HuH-7.5 (cell line): Measurements from ENCODE around the gene C9orf78.
A peak's percentile ranks its signal among the peaks of the same experiment; 100 is the strongest.

Source experiments
- DNase-seq: peaks from one replicate; pipeline ENCODE4 v3.0.0; 2011; ENCODE audit warnings: low spot score

Gene C9orf78

DNA sequence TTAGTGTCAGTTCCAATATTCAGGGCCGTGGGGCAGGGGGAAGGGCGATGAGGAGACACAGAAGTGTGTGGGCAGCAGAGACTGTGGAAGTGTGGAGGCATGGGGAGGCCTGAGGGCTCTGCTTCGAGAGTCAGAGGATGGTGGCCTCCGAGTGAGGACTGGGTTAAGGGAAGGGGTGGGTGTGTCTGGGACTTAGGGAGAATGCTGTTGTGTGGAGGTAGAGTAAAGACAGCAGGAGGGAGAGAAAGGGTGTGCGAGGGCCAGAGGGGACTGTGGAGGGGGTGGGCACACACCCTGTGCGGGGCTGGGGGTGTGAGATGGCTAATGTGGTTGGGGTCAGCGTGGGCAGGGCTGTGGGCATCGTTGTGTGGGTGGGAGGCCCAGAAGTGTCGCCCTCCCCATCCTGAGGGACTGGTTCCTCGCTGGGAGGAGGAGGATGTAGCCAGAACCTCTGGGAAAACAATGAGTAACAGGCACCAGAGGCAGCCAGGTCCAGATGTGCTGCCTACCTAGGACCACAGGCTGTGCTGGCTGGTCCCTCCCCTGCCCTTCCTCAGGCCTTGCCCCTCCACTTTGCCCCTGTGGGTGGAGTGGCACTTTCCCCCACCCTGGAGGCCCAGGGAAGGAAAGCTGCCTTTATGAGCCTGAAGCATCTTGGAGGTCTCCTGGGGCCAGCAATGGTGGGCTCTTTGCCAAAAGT lies 4.4 kb upstream of the C9orf78 start:
- DNase-seq: no peak

DNA sequence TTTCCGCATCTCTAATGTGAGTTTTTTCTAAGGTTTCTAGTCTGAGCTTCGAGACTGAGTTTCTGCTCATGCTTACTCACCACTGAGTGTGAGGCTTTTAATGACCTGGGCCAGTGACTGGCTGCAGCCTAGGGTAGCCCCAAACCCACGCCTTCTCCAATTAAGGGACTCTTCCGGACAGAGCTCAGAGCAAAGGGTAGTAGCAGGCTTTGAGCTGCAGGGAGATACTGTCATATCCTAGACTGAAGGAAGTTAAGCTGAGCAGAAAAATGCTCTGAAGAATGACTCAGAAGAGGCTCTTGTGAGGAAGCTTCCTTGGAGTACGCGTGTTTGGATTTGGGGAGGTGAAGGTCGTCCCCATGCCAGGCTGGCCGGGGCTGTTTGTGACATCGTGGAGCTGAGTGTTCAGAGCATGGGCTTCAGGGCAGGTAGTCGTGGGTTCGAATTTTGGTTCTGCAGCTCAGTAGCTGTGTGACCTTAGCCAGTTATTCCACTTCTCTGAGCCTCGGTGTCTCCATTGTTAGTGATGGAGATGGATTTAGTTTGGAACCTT lies 3.7 kb upstream of the C9orf78 start:
- no peak for DNase-seq

- no peak for DNase-seq
Observed at GRCh38 chr9:129836311-129837007, 1.4 kb upstream of the C9orf78 start.

- peak; percentile 35 for DNase-seq
Observed at GRCh38 chr9:129835860-129836223, 767 bp upstream of the C9orf78 start.

DNA sequence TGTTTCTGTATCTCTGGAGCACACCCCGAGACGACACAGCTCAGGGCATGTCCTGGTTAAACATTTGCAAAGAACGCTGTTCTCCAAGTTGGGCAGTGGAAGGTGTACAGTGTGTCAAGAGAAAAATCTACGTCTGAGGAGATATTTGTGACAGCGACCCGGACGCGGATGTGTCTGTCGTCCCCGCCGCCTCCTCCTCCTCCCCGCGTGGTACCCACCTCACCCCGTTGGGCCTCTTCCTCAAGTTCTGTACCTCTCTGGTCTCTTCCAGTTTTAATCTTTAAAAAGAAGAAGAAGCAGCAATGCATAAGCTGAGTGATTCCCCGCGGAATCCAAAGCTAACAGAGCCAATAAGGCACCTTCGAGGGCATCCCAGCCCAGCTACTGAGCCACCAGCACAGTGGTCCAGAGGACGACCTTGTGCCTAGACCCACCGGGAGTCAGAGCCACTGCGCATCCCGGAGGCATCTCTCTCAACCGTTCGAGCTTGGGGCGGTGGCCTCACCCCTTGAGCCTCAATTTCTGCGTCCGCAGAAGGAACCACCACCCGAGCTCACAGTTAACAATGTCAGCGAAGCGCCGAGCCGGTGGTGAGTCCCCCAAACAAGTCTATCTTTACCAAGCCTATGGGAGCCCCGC lies 467 bp downstream of the C9orf78 start:
- peak; percentile 29 for DNase-seq

DNA sequence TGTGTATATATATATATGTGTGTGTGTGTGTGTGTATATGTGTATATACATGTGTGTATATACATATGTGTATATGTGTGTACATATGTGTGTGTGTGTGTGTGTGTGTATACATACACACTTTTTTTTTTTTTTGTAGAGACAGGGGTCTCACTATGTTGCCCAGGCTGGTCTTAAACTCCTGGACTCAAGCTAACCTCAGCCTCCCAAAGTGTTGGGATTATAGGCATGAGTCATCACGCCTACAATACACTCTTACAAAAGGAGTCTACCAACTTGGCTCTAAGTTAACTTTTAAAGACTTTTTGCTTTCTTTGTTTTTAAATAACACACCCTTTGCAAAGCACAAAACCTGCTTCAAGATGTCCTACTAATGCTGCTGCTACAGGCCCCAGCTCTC lies 2.1 kb downstream of the C9orf78 start:
- DNase-seq: no peak

DNA sequence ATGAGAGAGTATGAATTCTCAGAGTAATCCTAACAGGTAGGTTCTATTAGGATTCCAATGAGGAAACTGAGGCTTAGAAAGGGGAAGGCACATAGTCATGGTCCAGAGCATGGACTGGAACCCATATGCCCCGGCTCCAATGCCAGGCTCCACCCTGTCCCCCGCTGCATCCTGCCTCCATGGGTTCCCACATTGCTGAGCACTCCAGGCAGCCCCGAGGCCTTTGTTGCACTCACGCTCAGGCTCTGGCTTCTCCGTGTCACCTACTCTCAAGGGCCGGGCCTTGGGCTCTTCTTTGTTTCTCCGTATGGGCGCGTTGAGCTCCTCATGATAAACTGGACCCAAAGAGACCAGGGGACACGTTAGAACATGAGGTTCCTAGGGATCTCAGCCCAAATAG lies 6.1 kb downstream of the C9orf78 start:
- no peak for DNase-seq

- no peak for DNase-seq
Observed at GRCh38 chr9:129828051-129828450, 7.0 kb downstream of the C9orf78 start.

GRCh38 chr9:129826759-129827158 lies 8.3 kb downstream of the C9orf78 start:
- DNase-seq: no peak

- no peak for DNase-seq
Observed at GRCh38 chr9:129826344-129826743, 8.7 kb downstream of the C9orf78 start.

GRCh38 chr9:129823935-129824601 lies 11.0 kb downstream of the C9orf78 start, which contains the start of gene TOR1A:
TSS of gene TOR1A (minus strand) at chr9:129824136. CDS start at chr9:129824085, 51 bp downstream.
- peak; percentile 84 for DNase-seq

- peak; percentile 33 for DNase-seq
Observed at GRCh38 chr9:129823542-129823934, 11.5 kb downstream of the C9orf78 start.

DNA sequence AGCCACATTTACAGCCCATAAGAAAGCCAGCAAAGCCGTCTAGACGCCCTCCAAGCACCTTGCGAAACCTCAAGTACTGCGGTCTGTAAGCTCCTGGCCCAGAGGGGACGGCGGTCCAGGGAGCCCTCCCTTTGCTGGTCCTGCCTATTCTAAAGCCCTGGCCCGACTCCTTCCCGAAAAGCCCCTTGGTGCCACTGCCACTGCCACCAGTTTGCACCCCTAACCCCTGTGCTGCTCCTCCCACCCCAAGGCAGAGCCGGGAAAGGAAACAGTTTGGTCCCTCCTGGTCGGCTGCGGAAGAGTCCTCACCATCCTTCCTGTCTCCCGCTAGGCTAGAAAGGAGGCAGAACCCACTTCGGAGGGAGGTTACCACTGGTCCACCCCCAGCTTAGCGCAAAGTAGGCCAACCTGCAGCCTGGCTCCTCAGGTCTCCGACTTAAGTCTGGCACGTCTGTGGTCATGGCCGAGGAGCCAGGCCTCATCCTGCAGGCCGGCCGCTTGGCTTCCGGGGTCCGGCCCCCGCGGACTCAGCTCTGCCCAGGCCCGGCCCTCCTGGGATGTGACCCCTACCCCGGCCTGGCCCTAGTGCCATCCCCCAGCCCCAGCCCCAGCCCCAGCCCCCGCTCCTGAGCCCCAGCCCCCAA lies 12.1 kb downstream of the C9orf78 start:
- DNase-seq: no peak

DNA sequence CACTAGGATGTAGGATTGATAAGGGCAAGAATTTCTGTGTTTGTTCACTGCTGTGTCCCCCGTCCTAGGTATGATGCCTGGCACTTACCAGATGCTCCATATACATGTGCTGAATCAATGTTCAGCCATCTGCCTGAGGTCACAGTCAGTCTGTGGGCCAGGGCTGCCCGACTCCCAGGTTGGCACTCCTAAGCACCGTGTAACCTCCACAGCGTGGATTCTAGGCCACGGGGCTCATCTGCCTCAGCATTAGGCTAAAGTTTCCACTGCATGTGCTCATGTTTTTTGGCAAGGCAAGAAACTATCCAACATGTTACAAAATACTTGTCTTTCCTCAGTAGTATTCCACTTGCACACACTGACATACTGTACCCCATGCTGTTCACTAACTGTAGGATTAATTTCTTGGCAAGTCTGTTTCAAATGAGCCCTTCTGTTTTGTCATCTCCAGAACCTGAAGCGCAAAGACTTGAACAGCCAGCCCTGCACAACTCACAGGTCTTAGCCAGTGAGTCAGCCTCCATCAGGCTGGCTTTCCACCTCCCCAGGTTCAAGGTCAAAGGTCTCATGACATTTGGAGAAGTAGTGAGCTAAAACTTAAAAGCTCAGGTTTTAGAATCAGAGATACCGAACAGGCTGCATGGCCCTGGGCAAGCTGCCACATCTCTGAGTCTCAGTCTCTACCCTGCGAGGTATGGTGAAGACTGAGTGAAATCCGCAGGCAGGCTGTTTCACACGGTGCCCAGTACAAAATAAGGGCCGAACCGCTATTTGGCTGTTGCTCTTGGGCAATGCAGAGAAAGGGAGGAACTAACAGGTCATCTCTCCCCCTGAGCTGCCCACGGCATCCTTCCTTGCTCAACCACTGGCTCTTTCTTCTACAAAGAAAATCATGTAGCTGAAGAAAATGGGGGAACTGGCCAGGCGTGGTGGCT lies 18.3 kb downstream of the C9orf78 start:
- no peak for DNase-seq

DNA sequence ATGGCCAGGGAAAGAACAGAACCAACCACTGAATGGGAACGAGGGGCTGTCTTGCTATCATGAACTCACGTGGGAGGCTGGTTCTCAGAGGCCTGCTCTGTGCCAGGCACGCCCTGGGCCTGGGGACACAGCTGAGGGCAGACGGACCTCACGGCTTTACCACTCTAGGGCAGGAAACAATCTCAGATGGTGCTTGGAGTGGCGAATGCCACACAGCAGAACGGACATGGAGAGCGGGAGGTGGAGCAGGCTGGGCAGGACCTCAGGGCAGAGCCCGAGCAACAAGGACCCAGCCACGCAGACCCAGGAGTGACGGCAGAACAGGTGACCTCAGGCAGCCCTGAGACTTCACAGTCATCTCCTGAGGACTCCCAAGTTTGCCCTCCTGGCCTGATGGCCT lies 19.8 kb downstream of the C9orf78 start:
- no peak for DNase-seq

GRCh38 chr9:129814432-129815223 lies 20.4 kb downstream of the C9orf78 start:
- no peak for DNase-seq

GRCh38 chr9:129813661-129814060 lies 21.4 kb downstream of the C9orf78 start:
- DNase-seq: no peak

DNA sequence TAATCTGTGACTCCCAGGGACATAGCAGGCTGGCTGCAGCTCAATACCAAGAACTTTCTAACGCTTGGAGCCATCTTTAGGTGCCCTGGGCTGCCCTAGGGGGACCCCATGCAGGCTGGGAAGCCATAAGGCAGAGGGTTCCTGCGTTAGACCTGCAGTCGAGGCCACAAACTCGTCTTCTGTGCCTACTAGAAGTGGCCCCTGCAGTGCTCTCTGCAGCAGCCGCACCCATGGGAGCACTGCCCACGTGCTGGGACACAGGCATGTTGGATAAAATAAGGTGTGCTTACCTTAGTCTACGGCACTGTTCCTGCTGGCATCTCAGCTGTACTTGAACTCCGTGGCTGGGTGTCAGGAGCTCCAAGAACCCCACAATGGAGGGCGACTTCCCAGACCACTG lies 22.7 kb downstream of the C9orf78 start:
- DNase-seq: no peak

- no peak for DNase-seq
Observed at GRCh38 chr9:129811967-129812363, 23.1 kb downstream of the C9orf78 start.

- no peak for DNase-seq
Observed at GRCh38 chr9:129810788-129811187, 24.3 kb downstream of the C9orf78 start.
